ENCODE measurements around the gene DYNLT4. TPM values are rescaled to one million over a fixed set of nuclear protein-coding genes. Genes with fewer than 3 reads are reported as not detected.

The DYNLT4 gene
- total and polyA plus RNA-seq, 2 of the 13 experiments (the other 11 are each of a cell fraction or from before 2014, with no cell fraction given): 0.77 TPM; not detected in 1

GRCh38 chr1:44808938-44809917, 2.1 kb upstream of the DYNLT4 start (continued):
- TF ChIP-seq, protein P1, sequence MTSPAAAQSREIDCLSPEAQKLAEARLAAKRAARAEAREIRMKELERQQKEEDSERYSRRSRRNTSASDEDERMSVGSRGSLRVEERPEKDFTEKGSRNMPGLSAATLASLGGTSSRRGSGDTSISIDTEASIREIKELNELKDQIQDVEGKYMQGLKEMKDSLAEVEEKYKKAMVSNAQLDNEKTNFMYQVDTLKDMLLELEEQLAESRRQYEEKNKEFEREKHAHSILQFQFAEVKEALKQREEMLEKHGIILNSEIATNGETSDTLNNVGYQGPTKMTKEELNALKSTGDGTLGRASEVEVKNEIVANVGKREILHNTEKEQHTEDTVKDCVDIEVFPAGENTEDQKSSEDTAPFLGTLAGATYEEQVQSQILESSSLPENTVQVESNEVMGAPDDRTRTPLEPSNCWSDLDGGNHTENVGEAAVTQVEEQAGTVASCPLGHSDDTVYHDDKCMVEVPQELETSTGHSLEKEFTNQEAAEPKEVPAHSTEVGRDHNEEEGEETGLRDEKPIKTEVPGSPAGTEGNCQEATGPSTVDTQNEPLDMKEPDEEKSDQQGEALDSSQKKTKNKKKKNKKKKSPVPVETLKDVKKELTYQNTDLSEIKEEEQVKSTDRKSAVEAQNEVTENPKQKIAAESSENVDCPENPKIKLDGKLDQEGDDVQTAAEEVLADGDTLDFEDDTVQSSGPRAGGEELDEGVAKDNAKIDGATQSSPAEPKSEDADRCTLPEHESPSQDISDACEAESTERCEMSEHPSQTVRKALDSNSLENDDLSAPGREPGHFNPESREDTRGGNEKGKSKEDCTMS (CRISPR knock-in tag; conservative IDR thresholded peaks at IDR 0.05): no peak
- TF ChIP-seq, protein P2, sequence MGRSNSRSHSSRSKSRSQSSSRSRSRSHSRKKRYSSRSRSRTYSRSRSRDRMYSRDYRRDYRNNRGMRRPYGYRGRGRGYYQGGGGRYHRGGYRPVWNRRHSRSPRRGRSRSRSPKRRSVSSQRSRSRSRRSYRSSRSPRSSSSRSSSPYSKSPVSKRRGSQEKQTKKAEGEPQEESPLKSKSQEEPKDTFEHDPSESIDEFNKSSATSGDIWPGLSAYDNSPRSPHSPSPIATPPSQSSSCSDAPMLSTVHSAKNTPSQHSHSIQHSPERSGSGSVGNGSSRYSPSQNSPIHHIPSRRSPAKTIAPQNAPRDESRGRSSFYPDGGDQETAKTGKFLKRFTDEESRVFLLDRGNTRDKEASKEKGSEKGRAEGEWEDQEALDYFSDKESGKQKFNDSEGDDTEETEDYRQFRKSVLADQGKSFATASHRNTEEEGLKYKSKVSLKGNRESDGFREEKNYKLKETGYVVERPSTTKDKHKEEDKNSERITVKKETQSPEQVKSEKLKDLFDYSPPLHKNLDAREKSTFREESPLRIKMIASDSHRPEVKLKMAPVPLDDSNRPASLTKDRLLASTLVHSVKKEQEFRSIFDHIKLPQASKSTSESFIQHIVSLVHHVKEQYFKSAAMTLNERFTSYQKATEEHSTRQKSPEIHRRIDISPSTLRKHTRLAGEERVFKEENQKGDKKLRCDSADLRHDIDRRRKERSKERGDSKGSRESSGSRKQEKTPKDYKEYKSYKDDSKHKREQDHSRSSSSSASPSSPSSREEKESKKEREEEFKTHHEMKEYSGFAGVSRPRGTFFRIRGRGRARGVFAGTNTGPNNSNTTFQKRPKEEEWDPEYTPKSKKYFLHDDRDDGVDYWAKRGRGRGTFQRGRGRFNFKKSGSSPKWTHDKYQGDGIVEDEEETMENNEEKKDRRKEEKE (IDR thresholded peaks at IDR 0.05): no peak
- TF ChIP-seq MTF2 (CRISPR knock-in tag; IDR thresholded peaks at IDR 0.05; ENCODE audit: borderline replicate concordance): no peak
- TF ChIP-seq, protein P3, sequence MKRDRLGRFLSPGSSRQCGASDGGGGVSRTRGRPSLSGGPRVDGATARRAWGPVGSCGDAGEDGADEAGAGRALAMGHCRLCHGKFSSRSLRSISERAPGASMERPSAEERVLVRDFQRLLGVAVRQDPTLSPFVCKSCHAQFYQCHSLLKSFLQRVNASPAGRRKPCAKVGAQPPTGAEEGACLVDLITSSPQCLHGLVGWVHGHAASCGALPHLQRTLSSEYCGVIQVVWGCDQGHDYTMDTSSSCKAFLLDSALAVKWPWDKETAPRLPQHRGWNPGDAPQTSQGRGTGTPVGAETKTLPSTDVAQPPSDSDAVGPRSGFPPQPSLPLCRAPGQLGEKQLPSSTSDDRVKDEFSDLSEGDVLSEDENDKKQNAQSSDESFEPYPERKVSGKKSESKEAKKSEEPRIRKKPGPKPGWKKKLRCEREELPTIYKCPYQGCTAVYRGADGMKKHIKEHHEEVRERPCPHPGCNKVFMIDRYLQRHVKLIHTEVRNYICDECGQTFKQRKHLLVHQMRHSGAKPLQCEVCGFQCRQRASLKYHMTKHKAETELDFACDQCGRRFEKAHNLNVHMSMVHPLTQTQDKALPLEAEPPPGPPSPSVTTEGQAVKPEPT (CRISPR knock-in tag; IDR thresholded peaks at IDR 0.05; ENCODE audit: low read depth): no peak
- no peak for TF ChIP-seq ZBTB26 (CRISPR knock-in tag; IDR thresholded peaks at IDR 0.05; ENCODE audit: borderline replicate concordance)
- TF ChIP-seq GATAD1 (CRISPR knock-in tag; IDR thresholded peaks at IDR 0.05): no peak
- TF ChIP-seq CHD4 (IDR thresholded peaks at IDR 0.05; ENCODE audit: borderline replicate concordance, low read length): no peak
- TF ChIP-seq SALL1 (CRISPR knock-in tag; IDR thresholded peaks at IDR 0.05): 0 out of 2 replicates have a peak, but pooled peaks have one; percentile 9
- no peak for TF ChIP-seq RFX5 (IDR thresholded peaks at IDR 0.05; ENCODE audit: low read depth, low read length)
- no peak for TF ChIP-seq NPAS2 (CRISPR knock-in tag; IDR thresholded peaks at IDR 0.05; ENCODE audit: borderline replicate concordance)
- TF ChIP-seq, protein P4, sequence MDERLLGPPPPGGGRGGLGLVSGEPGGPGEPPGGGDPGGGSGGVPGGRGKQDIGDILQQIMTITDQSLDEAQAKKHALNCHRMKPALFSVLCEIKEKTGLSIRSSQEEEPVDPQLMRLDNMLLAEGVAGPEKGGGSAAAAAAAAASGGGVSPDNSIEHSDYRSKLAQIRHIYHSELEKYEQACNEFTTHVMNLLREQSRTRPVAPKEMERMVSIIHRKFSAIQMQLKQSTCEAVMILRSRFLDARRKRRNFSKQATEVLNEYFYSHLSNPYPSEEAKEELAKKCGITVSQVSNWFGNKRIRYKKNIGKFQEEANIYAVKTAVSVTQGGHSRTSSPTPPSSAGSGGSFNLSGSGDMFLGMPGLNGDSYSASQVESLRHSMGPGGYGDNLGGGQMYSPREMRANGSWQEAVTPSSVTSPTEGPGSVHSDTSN (CRISPR knock-in tag; IDR thresholded peaks at IDR 0.05): no peak
- TF ChIP-seq MED8 (CRISPR knock-in tag; IDR thresholded peaks at IDR 0.05; ENCODE audit: insufficient replicate concordance): no peak
